Left lobe of liver (tissue), 2 donors: ENCODE data around the gene ZIC4. TPM values are rescaled to one million over a fixed set of nuclear protein-coding genes. Genes with fewer than 3 reads are reported as not detected.

ENCODE experiments used
- ATAC-seq: fragments of 200-7000 bp; cut with Tn5 transposase; one replicate; pipeline ENCODE4 v1.9.1; 2020; ENCODE audit warnings: mild to moderate bottlenecking, moderate library complexity
- DNase-seq: peaks from one replicate; pipeline ENCODE4 v3.0.0-alpha.2; 2020; ENCODE audit warnings: low spot score
- total RNA-seq: library from RNA; stranded (reverse); gene quantifications from one replicate; pipeline ENCODE4 v1.2.1, GENCODE V29; 2021
- donor health status: DM: no; HTN: no; CAD: no; lungs with moderate emphysema.
- donor health status: DM: no; HTN: yes; CAD: no.

The ZIC4 gene
- total RNA-seq, 1 donor from 2014 or later = 0.45 TPM

DNA sequence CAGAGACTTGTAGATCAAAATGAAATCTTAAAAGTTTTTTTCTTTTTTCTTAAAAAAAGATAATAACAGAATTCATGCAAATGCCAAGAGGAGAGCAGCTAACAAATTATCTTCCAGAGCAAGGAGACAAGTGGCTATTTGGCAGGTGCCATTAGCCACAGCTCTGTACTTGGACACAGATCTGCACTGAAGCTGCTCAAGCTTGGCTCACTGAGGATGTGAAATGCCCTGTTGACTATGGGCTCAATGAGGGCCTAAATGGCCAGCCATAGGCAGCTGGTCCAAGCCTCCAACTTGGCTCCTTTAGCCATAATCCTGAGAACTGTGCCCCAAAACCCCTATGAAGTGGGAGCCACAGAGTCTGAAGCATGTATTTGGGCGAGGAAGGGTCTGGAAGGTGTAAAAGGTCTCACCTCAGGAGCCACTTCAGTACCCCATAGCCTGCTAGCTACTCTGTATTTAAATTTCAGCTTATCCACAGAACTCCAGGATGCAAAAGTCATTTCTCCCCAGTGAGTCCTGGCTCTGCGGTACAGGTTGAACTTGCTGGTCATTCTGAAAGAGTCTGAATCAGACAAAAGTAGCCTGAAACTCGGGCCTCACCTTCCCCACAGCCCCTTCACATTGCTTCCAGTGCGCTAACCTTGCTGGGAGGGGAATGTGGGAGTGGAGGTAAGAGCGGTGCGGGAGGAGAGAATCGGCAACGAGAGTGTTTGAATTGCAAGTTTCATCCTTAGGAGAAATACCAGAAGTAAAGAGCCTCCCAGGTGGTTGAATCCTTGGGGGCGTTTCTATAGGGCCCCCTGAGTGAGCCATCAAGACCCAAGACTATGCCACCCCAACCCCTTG is 48.0 kb downstream of the ZIC4 start:
- no peak for ATAC-seq
- DNase-seq = no peak

GRCh38 chr3:147356909-147357900 is 49.1 kb downstream of the ZIC4 start:
- DNase-seq (no peak), ATAC-seq (no peak)

DNA sequence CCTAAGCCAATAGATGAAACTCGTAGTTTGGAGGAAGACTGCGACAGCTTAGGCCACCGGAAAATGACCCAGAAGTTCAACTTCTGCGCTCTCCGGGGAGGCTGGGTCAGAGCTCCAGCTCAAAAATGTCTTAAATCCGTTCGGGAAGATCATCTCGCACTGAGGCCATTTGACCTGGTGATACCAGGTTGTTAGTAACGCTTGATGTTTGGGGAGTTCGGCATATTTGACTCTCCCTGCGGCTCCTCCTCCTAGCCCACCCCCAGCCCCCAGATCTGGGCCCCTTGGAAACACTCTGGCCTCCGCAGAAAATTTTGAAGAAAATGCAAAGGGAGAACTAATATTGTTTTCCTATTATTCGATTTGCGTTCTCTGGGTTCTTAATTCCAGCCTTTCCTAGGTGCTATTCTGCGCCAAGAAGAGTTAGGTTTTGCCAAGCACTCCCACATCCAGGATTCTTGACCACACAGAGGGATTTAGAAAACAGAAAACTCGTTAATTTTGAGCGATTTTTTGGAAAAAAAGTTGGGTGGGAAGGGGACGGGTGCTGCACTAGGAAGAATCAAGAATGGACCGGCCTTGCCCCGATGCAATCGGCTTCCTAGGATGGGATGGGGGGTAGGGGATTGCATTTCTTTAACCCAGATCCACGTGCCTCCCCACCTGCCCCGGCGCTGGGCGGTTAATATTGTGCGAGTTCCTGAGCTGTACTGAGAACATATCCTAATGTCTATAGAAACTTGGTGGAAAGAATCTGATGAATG is 50.0 kb downstream of the ZIC4 start:
- ATAC-seq (no peak), DNase-seq (no peak)

DNA sequence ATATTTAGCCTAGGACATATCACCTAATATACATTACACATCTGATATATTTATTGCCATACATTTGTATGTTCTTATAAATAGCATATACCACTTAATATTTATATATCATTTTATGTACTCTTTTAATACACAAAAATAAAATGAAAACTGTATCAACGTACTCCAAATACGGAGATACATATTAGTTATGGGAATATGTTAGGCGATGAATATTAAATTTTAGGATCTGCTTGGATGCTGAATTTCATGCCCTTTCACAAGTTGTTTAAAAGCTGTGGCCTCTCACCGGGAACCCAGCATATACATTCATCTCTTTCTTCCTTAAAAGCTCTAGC is 50.6 kb downstream of the ZIC4 start:
- DNase-seq (no peak), ATAC-seq (no peak)

DNA sequence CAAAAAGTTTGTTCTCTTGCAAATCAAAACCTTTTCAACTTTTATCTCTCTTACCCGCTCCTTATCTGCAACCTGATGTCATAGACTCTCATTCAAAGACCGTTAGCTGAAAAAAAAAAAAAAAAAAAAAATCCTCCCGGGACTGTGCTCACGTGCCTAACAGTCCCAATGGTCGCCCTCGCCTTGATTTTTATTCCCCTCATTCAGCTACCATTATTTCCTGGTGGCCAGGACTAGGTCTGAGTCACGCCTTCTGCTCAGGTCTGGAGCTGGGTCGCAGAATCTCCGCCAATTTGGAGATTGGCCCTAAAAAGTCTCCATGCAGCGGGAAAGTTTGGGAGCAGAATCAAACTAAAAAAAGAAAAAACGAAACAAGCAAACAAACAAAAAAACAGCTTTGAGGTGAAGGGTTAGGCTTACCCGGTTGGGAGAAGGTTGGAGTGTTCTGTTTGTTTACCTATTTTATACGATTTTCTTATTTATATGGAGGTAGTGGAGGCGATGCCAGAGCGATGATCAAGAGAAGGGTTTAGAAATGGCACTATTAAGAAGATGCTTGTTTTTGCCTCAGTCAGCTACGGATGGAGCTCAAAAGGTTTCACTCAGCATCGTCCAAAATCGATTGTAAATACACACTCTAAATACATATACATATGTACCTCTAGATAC is 51.1 kb downstream of the ZIC4 start:
- no peak for DNase-seq
- ATAC-seq = no peak

GRCh38 chr3:147354623-147355022 is 51.7 kb downstream of the ZIC4 start:
- DNase-seq = no peak
- no peak for ATAC-seq

DNA sequence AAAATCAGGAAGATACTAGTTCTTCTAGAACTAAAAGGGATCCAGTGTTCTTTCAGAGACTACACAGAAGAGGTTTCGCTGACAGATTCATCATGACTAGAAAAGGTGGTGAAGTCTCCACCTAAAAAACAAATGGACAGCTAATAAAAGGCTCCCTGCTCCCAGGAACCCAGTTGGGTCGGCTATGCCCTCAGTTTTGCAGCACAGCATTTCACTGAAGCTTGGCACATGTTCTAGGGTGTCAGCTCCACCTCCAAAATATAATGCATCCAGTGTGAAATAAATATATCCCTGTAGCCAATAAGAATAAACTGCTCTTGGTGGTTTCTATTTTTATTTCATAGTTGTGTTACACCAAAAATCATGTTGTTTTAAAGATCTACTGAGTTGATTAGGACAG is 55.0 kb downstream of the ZIC4 start:
- ATAC-seq (no peak), DNase-seq (no peak)

DNA sequence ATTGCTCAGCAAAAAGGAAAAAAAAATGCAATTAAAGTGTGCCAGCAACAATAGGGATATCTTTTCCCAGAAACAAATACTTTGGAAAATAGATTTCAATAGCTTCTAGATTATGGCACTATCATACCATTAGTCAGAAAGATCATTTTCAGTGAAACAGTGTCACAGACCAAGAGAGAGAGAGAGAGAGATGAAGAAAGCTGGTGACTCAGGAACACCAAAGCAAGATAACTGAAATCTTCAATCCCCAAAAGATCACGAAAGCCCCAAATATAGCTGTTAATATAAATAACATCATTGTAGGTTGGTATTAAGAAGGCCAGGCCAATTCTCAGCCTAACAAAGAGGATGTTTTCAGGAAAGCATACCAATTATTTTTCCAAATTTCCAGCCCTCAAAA is 57.4 kb downstream of the ZIC4 start:
- no peak for ATAC-seq
- DNase-seq = no peak

GRCh38 chr3:147343926-147344325 is 62.4 kb downstream of the ZIC4 start:
- no peak for DNase-seq
- ATAC-seq = no peak

- DNase-seq (no peak), ATAC-seq (no peak)
These were observed 64.6 kb downstream of the ZIC4 start for GRCh38 chr3:147341727-147342126.

GRCh38 chr3:147336543-147337278 is 69.6 kb downstream of the ZIC4 start:
- ATAC-seq (no peak), DNase-seq (no peak)

Other genes starting within 250 kb of the ZIC4 start
- 21.7 TPM for gene ZIC1, start 2.8 kb upstream of the ZIC4 start, total RNA-seq